Heart right ventricle (tissue), 16 donors: ENCODE results near the gene AZIN2. TPM values are rescaled to one million over a fixed set of nuclear protein-coding genes. Genes with fewer than 3 reads are reported as not detected.
"Not testable (repeated sequence)": the region's sequence is repeated elsewhere in the genome, so short reads cannot be mapped to it uniquely, and the experiment has no call there.

Source experiments
- ATAC-seq, 8 donors: fragments of 200-7000 bp; cut with Tn5 transposase; one replicate each; pipeline ENCODE4 v1.9.1; 2020; ENCODE audit warnings: mild to moderate bottlenecking in 8 of 8, moderate library complexity in 8 of 8, moderate number of reproducible peaks in 1 of 8
- DNase-seq, 2 donors: peaks; one replicate each; pipeline ENCODE4 v3.0.0-alpha.2; 2020
- H3K27ac ChIP-seq, 10 donors: fragments of 200-600 bp; sonication (generic) in 2 of 10; one replicate each; pipeline versions ENCODE4 v1.5.0 to v1.8.0; 2020 to 2022; ENCODE audit warnings: mild to moderate bottlenecking in 3 of 10
- H3K27me3 ChIP-seq, 7 donors: fragments of 200-600 bp; one replicate each; pipeline ENCODE4 v1.8.0; 2021 to 2022; ENCODE audit warnings: mild to moderate bottlenecking in 2 of 7
- H3K36me3 ChIP-seq, 9 donors: fragments of 200-600 bp; sonication (generic) in 1 of 9; one replicate each; pipeline versions ENCODE4 v1.5.0 to v1.8.0; 2020 to 2022; ENCODE audit warnings: mild to moderate bottlenecking in 2 of 9
- H3K4me1 ChIP-seq, 9 donors: fragments of 200-600 bp; sonication (generic) in 1 of 9; one replicate each; pipeline versions ENCODE4 v1.5.0 to v1.8.0; 2020 to 2022; ENCODE audit warnings: mild to moderate bottlenecking in 4 of 9
- H3K4me3 ChIP-seq, 10 donors: fragments of 200-600 bp; sonication (generic) in 2 of 10; one replicate each; pipeline versions ENCODE4 v1.5.0 to v1.8.0; 2020 to 2022; ENCODE audit warnings: mild to moderate bottlenecking in 7 of 10, moderate library complexity in 2 of 10
- H3K9me3 ChIP-seq, 11 donors: fragments of 200-600 bp in 10 of 11; sonication (generic) in 2 of 11; one replicate each; pipeline versions ENCODE4 v1.5.0 to v1.8.0; 2013 to 2022; ENCODE audit warnings: mild to moderate bottlenecking in 2 of 11, control low read depth in 1 of 11, moderate library complexity in 1 of 11
- CTCF ChIP-seq, 9 donors: fragments of 200-600 bp; sonication (generic) in 2 of 9; IDR thresholded peaks; one replicate each; pipeline versions ENCODE4 v1.5.0 to v1.8.0; 2021 to 2022; ENCODE audit warnings: antibody characterized with exemption in 9 of 9, mild to moderate bottlenecking in 5 of 9, moderate library complexity in 1 of 9
- WGBS, 2 donors: extraction: QIAGEN DNeasy Blood & Tissue Kit; methylation state at CpG; one replicate each; pipeline ENCODE4 v1.1.7; 2013; ENCODE audit warnings: inconsistent platforms in 1 of 2; 5-methylcytosine and 5-hydroxymethylcytosine counted together
- intact Hi-C, 10 donors: fragments of 100-400 bp; cut with DNase I; formaldehyde crosslinking; loops; one replicate each; pipeline versions ENCODE4 v1.11.1 to v1.14.2; 2022
- polyA plus RNA-seq, 2 donors: library from polyadenylated mRNA; stranded (reverse); fragments of 200-250 nt; gene quantifications; one replicate each; pipeline ENCODE4 v1.2.3, GENCODE V29; 2013
- total RNA-seq, 10 donors: library from RNA; stranded (reverse); fragmentation: NEBNext Ultra II Directional in 3 of 10; extraction: Animal tissue kit (Norgen Biotek cat#: 25700) in 3 of 10; gene quantifications; one replicate each; pipeline versions ENCODE4 v1.2.1 to v1.2.4, GENCODE V29; 2021 to 2023
- donor health status: Arrhythmogenic right ventricular cardiomyopathy.
- donor health status: ischemic (EF 13 %, LVEDD 7.1; RV severe dilation, severe dysfunction).
- donor health status: healthy with polysubstance abuse.
- donor health status: DM: no; HTN: yes; CAD: no.
- donor health status: DM: no; HTN: no; CAD: no.
- donor health status: ischemic (EF 25% LVEDD 6.9; RV normal size, moderate dysfunction).
- donor health status: ischemic (EF 25% LVEDD 5.7; RV mildly dilated, moderate dysfunction).
- donor health status: healthy.
- donor health status: DM: yes; HTN: yes; CAD: no.
- donor health status: Ischemic cardiomyopathy.
- donor health status: ischemic (EF 35%, LVEDD 5.7; RV mildly dilated, moderate dysfunction).
- donor health status: nonischemic (EF 11% LVEDD 7.7; RV severe dilation, severe dysfunction).
- donor health status: DM: yes; HTN: yes; CAD: no.
- donor health status: PGD.
- donor health status: ischemic (EF 29% LVEDD 5.4; RV normal size, mild dysfunction).
- donor health status: nonischemic (EF 23%, LVEDD 6.1; RV moderate dilation, normal function).

AZIN2 gene
- total and polyA plus RNA-seq, 12 donors, result 1.1 to 6.9 (median 2.7) TPM

GRCh38 chr1:33099290-33100118 lies 18.6 kb downstream of the AZIN2 start:
- WGBS, 2 donors, result 78 to 84% methylated on average over 13 of the region's 13 CpGs
- Histone ChIP-seq H3K9me3 (no peaks in the 10 kb centered on the region), H3K27me3 (no peaks in the 10 kb centered on the region), H3K4me3 (no peak overlapping the region), H3K4me1 (peaks cover 0 to 38% (median 7%) of the 10 kb centered on the region in 9 donors), H3K27ac (peak overlapping the region in 4 of 10 donors; percentile 22 to 82 (median 50)), H3K36me3 (peaks cover 0 to 60% (median 0%) of the 10 kb centered on the region in 9 donors)
- TF ChIP-seq CTCF (IDR thresholded peaks at IDR 0.05), result peak in 1 of 9 donors; percentile 24
- peak in 1 of 2 donors; percentile 15 for DNase-seq
- intact Hi-C loops, result loop anchor here in 6 of 10 donors (5.0 to 10.0 kb wide), 6 partner anchors 268 to 515 kb away; partner anchors contain the start of gene PHC2 (in 1 of the 6)
- ATAC-seq, result peak; percentile 27 to 86 (median 48)

GRCh38 chr1:33100119-33100415 lies 19.1 kb downstream of the AZIN2 start:
- H3K4me3 ChIP-seq, result not testable (repeated sequence)
- Histone ChIP-seq H3K36me3 (peaks cover 0 to 64% (median 0%) of the 10 kb centered on the region in 9 donors), H3K4me1 (peaks cover 0 to 36% (median 7%) of the 10 kb centered on the region in 9 donors)

DNA sequence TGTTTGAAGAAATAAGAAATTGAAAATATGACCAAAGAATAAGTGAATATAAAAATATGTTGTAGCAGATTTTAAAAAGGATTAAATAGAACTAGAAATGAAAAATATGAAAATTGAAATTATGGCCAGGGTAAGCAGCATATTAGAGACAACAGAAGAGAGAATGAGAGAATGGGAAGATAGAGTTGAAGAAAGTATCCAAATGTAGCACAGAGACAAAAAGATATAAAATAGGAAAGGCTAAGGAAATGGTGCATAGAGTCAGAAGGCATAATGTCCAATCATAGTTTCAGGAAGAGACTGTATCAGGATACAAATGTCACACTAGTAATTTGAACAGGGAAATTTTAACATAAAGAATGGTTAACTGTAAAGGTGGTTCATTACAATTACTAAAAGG lies 29.5 kb downstream of the AZIN2 start:
- DNase-seq, result no peak
- Histone ChIP-seq H3K4me3 (no peak overlapping the region), H3K36me3 (peaks cover 0 to 6% (median 0%) of the 10 kb centered on the region in 9 donors), H3K4me1 (no peaks in the 10 kb centered on the region), H3K27me3 (no peaks in the 10 kb centered on the region), H3K9me3 (peaks cover 0 to 9% (median 0%) of the 10 kb centered on the region in 11 donors), H3K27ac (no peak overlapping the region)
- no peak for TF ChIP-seq CTCF (IDR thresholded peaks at IDR 0.05)
- intact Hi-C loops, result no loop called here
- ATAC-seq, result no peak

More at GRCh38 chr1:33100119-33100415, 19.1 kb downstream of the AZIN2 start:
- DNase-seq, ATAC-seq, H3K9me3 ChIP-seq, H3K27me3 ChIP-seq: not testable (repeated sequence)
- 93 to 98% methylated on average over 4 of the region's 4 CpGs for WGBS, 2 donors
- H3K27ac ChIP-seq, result peak overlapping the region in 4 of 10 donors; percentile 16 to 82 (median 50)
- intact Hi-C loops, result loop anchor here in 1 of 10 donors (10.0 kb wide), 1 partner anchor 515 kb away; no protein-coding TSS in a partner anchor

GRCh38 chr1:33111965-33112364 lies 31.0 kb downstream of the AZIN2 start:
- Histone ChIP-seq H3K4me1 (no peaks in the 10 kb centered on the region), H3K4me3 (no peak overlapping the region), H3K27me3 (no peaks in the 10 kb centered on the region), H3K9me3 (peaks cover 0 to 9% (median 0%) of the 10 kb centered on the region in 11 donors), H3K27ac (no peak overlapping the region), H3K36me3 (peaks cover 0 to 6% (median 0%) of the 10 kb centered on the region in 9 donors)
- ATAC-seq, result no peak
- intact Hi-C loops, result no loop called here
- peak in 6 of 9 donors; percentile 16 to 39 (median 28) for TF ChIP-seq CTCF (IDR thresholded peaks at IDR 0.05)
- WGBS, 2 donors, result 44 to 57% methylated on average over 3 of the region's 3 CpGs
- no peak for DNase-seq
